ENCODE results near the gene LRP1. TPM values are rescaled to one million over a fixed set of nuclear protein-coding genes. Genes with fewer than 3 reads are reported as not detected.

Gene LRP1
- total RNA-seq, 1 donor from 2014 or later: 448 TPM

- Mint-ChIP-seq H3K36me3 (ENCODE audit: low read depth) (peaks cover 20% of the 10 kb centered on the region), H3K4me1 (ENCODE audit: low read depth) (peaks cover 52% of the 10 kb centered on the region), H3K4me3 (ENCODE audit: unreplicated experiment) (no peak overlapping the region), H3K27ac (ENCODE audit: unreplicated experiment) (peak overlapping the region; percentile 70), H3K27me3 (ENCODE audit: low read depth) (no peaks in the 10 kb centered on the region), H3K9me3 (ENCODE audit: low read depth) (no peaks in the 10 kb centered on the region)
- no peak for DNase-seq (ENCODE audit: low spot score)
- TF ChIP-seq, protein P1, sequence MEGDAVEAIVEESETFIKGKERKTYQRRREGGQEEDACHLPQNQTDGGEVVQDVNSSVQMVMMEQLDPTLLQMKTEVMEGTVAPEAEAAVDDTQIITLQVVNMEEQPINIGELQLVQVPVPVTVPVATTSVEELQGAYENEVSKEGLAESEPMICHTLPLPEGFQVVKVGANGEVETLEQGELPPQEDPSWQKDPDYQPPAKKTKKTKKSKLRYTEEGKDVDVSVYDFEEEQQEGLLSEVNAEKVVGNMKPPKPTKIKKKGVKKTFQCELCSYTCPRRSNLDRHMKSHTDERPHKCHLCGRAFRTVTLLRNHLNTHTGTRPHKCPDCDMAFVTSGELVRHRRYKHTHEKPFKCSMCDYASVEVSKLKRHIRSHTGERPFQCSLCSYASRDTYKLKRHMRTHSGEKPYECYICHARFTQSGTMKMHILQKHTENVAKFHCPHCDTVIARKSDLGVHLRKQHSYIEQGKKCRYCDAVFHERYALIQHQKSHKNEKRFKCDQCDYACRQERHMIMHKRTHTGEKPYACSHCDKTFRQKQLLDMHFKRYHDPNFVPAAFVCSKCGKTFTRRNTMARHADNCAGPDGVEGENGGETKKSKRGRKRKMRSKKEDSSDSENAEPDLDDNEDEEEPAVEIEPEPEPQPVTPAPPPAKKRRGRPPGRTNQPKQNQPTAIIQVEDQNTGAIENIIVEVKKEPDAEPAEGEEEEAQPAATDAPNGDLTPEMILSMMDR (IDR thresholded peaks at IDR 0.05): no peak
Observed at GRCh38 chr12:57210926-57211692, 82.8 kb downstream of the LRP1 start.

- no peak overlapping the region for H3K4me3 Mint-ChIP-seq (ENCODE audit: unreplicated experiment)
- peak overlapping the region; percentile 92 for H3K27ac Mint-ChIP-seq (ENCODE audit: unreplicated experiment)
- TF ChIP-seq, protein P1 (IDR thresholded peaks at IDR 0.05): no peak
- peaks cover 15% of the 10 kb centered on the region for H3K36me3 Mint-ChIP-seq (ENCODE audit: low read depth)
- peaks cover 52% of the 10 kb centered on the region for H3K4me1 Mint-ChIP-seq (ENCODE audit: low read depth)
- H3K27me3 Mint-ChIP-seq (ENCODE audit: low read depth): no peaks in the 10 kb centered on the region
- H3K9me3 Mint-ChIP-seq (ENCODE audit: low read depth): no peaks in the 10 kb centered on the region
- no peak for DNase-seq (ENCODE audit: low spot score)
Observed at GRCh38 chr12:57211791-57212700, 83.8 kb downstream of the LRP1 start.

- Mint-ChIP-seq H3K4me3 (ENCODE audit: unreplicated experiment) (peak overlapping the region; percentile 16), H3K4me1 (ENCODE audit: low read depth) (peaks cover 57% of the 10 kb centered on the region), H3K36me3 (ENCODE audit: low read depth) (peaks cover 11% of the 10 kb centered on the region), H3K27ac (ENCODE audit: unreplicated experiment) (peak overlapping the region; percentile 92), H3K9me3 (ENCODE audit: low read depth) (no peaks in the 10 kb centered on the region), H3K27me3 (ENCODE audit: low read depth) (no peaks in the 10 kb centered on the region)
- no peak for DNase-seq (ENCODE audit: low spot score)
- TF ChIP-seq, protein P1 (IDR thresholded peaks at IDR 0.05): no peak
Observed at GRCh38 chr12:57212701-57213057, 84.4 kb downstream of the LRP1 start.

GRCh38 chr12:57213058-57213715, 84.9 kb downstream of the LRP1 start:
- Mint-ChIP-seq H3K4me1 (ENCODE audit: low read depth) (peaks cover 62% of the 10 kb centered on the region), H3K9me3 (ENCODE audit: low read depth) (no peaks in the 10 kb centered on the region), H3K36me3 (ENCODE audit: low read depth) (peaks cover 9% of the 10 kb centered on the region), H3K4me3 (ENCODE audit: unreplicated experiment) (peak overlapping the region; percentile 41), H3K27me3 (ENCODE audit: low read depth) (no peaks in the 10 kb centered on the region), H3K27ac (ENCODE audit: unreplicated experiment) (peak overlapping the region; percentile 92)
- TF ChIP-seq, protein P1 (IDR thresholded peaks at IDR 0.05): peak; percentile 89
- no peak for DNase-seq (ENCODE audit: low spot score)

Measured in chondrocyte (in vitro differentiated cells).